Kidney tubule cell (primary cell): ENCODE data around the gene SNX7.
A peak's percentile ranks its signal among the peaks of the same experiment; 100 is the strongest.

Experiments
- DNase-seq: peaks from one replicate; pipeline ENCODE4 v3.0.0-alpha.2; 2018; ENCODE audit warnings: low spot score

SNX7 gene

DNA sequence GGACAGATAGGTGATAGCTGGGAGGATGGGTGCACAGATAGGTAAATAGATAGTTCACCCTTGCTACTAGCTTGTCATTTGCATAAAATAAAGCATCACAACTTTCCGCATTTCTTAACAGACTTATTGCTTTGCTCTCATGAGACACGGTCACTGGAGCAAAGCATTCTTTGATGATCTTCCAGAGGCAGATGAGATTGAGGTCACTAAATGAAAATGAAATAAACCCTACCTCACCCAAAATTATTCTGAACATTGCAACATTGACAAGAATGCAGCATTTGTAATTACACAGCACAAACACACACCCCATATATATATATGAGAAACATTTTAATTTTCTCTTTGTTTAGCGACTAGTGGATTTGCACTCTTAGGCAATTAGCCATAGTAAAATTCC, 107.6 kb downstream of the SNX7 start:
- DNase-seq: no peak

DNA sequence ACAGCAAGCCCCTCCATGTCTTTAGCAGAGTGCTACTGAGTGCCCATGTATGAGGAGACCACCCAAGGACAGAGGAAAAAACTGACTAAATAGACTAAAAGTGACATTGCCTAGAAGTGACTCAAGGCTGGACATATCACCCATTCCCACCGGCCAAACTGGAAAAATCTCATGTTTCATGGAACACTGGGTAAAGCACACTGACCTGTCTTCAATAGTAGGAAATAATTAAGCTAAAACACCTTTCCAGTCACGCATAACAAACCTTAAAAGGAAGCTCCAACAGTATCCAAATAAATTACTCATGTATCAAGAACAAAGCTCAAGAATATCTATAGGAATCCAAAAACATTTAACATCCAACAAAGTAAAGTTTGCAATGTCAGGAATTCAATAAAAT, 120.4 kb downstream of the SNX7 start:
- peak; percentile 82 for DNase-seq

DNA sequence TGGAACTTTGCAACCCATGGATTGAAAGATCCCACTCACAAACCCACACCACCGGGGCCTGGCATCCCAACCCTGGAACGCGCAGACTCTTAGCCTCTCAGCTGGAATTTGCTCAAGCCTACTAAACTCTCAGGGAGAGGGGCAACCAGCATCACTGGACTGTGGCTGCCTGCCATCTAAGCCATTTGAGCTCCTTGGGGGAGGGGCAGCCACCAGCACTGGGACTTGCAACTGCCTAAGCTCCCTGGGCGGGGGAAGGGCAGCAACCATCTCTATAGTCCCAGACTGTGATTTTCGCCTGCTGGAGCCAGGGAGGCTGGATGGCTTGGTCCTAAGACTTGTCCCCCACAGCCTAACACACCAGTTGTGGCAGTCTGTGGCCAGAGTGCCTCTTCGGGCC, 122.3 kb downstream of the SNX7 start:
- DNase-seq: no peak

DNA sequence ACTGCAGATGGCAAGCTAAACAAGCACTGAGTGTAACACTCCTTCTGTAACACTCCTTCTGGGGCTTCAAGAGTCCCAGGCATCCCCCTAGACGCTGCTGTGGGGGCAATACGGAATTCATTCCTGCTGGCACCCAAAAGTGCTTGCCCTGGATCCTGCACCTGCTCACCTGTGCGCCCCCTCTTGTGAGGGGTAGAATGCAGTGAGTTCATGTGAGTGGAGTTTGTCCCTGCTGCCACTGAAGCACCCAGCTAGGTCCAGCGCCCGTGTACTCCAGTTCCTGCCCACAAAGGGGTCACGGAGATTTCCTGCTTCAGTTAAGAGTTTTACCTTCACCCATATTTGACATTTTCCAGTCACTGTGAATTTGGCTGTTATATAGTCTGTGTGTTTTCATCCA, 130.0 kb downstream of the SNX7 start:
- no peak for DNase-seq

DNA sequence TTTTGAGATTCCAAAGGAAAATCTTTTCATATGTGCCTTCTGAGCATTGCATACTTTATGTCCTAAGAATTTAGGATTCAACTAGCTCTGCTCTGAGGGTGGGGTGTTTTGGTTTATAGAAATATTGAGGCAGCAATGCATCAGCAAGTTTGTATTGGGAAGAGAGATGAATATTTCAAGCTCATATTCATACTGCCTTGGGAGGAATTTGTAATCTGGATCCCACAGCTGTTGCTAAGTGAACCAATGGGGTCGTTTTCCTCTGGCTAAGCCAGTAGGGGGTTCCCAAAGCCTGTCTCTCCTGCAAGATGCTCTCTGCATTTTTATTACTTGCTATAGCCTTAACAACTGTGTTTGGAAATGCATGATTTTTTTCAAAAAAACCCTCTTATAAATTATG, 130.6 kb downstream of the SNX7 start:
- DNase-seq: no peak

DNA sequence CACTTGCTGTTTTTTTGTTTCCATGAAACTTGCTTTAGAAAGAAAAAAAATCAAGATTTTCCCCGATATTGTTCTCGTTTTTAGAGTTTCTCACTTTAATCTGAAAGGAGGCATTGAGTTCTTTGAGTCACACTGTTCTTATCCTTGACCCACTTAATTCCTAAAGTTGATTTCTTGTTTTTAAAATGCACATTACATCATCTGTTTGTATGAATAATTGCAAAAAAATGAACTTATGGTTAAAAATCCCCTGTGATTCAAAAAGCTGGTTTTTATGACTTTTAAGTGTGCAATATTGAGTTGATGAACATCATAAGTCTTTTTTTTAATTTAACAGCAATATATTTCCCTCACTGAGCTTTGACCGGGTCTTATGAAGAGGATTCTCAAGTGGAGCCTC, 131.6 kb downstream of the SNX7 start:
- no peak for DNase-seq

DNA sequence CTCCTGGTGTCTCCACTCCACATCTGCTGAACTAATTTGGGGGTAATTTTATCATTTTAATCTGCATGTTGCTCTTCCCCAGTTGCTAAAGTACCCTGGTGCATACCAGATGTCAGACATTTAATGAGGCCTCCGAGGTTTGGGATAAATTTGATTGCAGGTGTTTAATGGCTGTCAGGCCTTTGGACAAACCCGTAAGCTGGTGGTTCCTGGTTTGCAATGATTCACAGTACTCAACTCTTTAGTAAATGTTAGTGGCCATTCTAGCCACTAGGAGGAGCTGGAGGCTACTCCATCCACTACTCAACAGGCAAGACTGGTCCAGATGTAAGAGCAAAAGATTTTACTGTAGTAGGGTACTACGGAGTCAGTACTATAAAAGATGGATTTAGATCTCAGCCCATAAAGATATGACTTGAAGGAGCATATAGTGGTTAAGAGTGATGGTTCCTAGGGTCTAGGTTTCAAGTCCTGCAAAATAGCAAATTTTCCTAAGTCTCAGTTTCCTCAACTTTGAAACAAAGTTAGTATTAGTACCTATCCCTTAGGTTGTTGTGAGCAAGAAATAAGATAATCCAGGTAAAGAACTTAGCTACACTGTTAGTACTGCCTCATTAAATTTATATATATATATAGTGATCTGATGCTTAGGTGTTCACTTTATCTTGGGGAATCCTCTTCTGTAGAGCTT, 132.8 kb downstream of the SNX7 start:
- DNase-seq: peak; percentile 78

DNA sequence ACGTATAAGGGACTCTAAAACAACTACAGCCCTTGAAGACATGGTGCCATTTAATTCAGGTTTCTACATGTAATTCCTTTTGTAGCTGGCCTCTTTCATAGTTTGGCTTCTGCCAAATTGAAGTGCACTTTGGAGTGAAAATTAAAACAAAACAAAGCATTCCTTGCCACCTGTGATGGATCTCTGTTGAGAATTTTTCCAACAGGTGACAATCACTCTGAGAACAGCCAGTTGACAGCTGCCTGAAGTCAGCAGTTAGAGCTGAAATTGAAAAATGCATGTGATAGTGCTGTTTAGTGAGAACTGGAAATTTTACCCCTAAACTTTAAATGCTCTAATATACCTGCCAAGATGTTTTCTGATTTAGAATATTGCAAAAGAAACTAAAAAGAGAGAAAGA, 134.5 kb downstream of the SNX7 start:
- no peak for DNase-seq

DNA sequence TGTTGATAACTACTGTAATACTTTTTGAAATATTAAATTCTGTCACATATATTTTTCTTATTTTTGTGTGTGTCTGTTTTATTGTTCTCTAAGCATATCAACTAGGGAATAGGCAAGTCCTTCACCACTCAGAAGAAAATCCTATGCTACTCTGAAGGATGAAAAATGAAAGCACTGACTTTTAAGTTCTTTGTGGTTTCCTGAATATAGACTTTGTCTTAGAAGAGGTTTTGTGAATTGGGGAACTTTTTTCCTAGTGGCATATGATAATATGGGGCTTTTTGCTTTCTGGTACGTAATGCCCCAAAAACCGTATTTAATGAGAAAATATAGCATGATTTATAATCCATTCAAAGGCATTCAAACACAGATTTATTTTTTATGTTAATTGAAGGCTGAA, 136.0 kb downstream of the SNX7 start:
- no peak for DNase-seq
